Glomerular endothelial cell (primary cell): ENCODE data around the gene HAUS1. TPM values are rescaled to one million over a fixed set of nuclear protein-coding genes. Genes with fewer than 3 reads are reported as not detected.
"Not testable (repeated sequence)": the region's sequence is repeated elsewhere in the genome, so short reads cannot be mapped to it uniquely, and the experiment has no call there.

Experiments used
- DNase-seq: peaks from one replicate; pipeline ENCODE4 v3.0.0-alpha.2; 2011; ENCODE audit warnings: low read depth, low spot score; ENCODE audit errors: extremely low read depth
- total RNA-seq: library from RNA; depleted of rRNA; stranded (reverse); fragments of >200 nt; gene quantifications from 2 replicates; pipeline ENCODE4 v1.2.3, GENCODE V29; 2015

The HAUS1 gene
- total RNA-seq, 1 donor from 2014 or later = 46.8 TPM

GRCh38 chr18:46156124-46156745, 52.0 kb downstream of the HAUS1 start:
- DNase-seq = no peak

GRCh38 chr18:46156843-46157242, 52.7 kb downstream of the HAUS1 start:
- DNase-seq = no peak

GRCh38 chr18:46158499-46158898, 54.3 kb downstream of the HAUS1 start:
- DNase-seq = no peak

GRCh38 chr18:46160050-46160798, 56.0 kb downstream of the HAUS1 start:
- no peak for DNase-seq

- not testable (repeated sequence) for DNase-seq
Measured at GRCh38 chr18:46160840-46161239, 56.7 kb downstream of the HAUS1 start.

GRCh38 chr18:46161703-46162396, 57.7 kb downstream of the HAUS1 start:
- no peak for DNase-seq

- no peak for DNase-seq
Measured at GRCh38 chr18:46163091-46163490, 58.9 kb downstream of the HAUS1 start.

- DNase-seq = no peak
Measured at GRCh38 chr18:46163941-46164499, 59.8 kb downstream of the HAUS1 start.

GRCh38 chr18:46164502-46164901, 60.3 kb downstream of the HAUS1 start:
- DNase-seq = not testable (repeated sequence)

GRCh38 chr18:46164920-46165319, 60.7 kb downstream of the HAUS1 start:
- no peak for DNase-seq

- DNase-seq = no peak
Measured at GRCh38 chr18:46166261-46166970, 62.2 kb downstream of the HAUS1 start.

GRCh38 chr18:46167971-46168370, 63.8 kb downstream of the HAUS1 start:
- no peak for DNase-seq

- no peak for DNase-seq
Measured at GRCh38 chr18:46169464-46169941, 65.3 kb downstream of the HAUS1 start.

GRCh38 chr18:46171331-46171730, 67.1 kb downstream of the HAUS1 start:
- DNase-seq = no peak

GRCh38 chr18:46173393-46174341, 69.5 kb downstream of the HAUS1 start:
- peak; percentile 34 for DNase-seq

GRCh38 chr18:46174342-46175041, 70.3 kb downstream of the HAUS1 start:
- no peak for DNase-seq

GRCh38 chr18:46176001-46176400, 71.8 kb downstream of the HAUS1 start:
- DNase-seq = no peak
